Measurements from ENCODE around the gene MEF2B.

Gene MEF2B

DNA sequence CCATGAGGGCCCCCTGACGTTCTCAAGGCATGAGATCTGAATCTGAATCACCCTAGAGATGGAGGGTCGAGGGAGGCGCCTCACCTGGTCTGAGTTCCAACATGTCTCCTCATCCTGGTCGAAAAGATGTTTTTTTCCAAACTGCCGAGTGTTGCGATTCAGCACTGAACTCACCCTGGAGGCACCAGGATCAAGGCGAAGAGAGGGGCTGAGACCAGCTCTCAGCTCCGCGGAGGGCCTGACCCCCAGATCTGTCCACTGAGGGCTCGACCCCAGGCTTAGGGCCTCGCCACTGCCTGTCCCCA is 32.6 kb upstream of the MEF2B start:
- TF ChIP-seq EZH2phosphoT487 (IDR thresholded peaks at IDR 0.05; ENCODE audit: low read length) (no peak), EZH2 (optimal IDR thresholded peaks at IDR 0.05; ENCODE audit: low read depth, low read length) (no peak), CTCF (IDR thresholded peaks at IDR 0.05; ENCODE audit: low read length) (no peak)

GRCh38 chr19:19201697-19202630 is 31.9 kb upstream of the MEF2B start:
- Histone ChIP-seq H3K27me3 (replicated peaks; ENCODE audit: insufficient read depth, low read length) (peaks cover 20% of the 10 kb centered on the region), H3K9me3 (replicated peaks; ENCODE audit: insufficient read depth, low read length) (no peaks in the 10 kb centered on the region), H3K9ac (ENCODE audit: low read length) (peak overlapping the region; percentile 90), H3K36me3 (replicated peaks; ENCODE audit: insufficient read depth, low read length) (no peaks in the 10 kb centered on the region), H3K4me1 (ENCODE audit: low read length) (0 out of 2 replicates have a peak, but pooled peaks cover 4% of the 10 kb centered on the region), H3K27ac (ENCODE audit: low read length) (no peak overlapping the region), H3K9me2 (replicated peaks; ENCODE audit: insufficient read depth, low read length) (no peaks in the 10 kb centered on the region), H3K4me2 (ENCODE audit: low read depth, low read length) (peak overlapping the region; percentile 91), H2AFZ (ENCODE audit: low read length) (peak overlapping the region; percentile 64; the same call in 1 of the 2 replicates), H3F3A (ENCODE audit: insufficient read depth, low read length) (no peaks in the 10 kb centered on the region), H4K20me1 (ENCODE audit: insufficient read depth, low read length) (no peaks in the 10 kb centered on the region), H3K79me2 (ENCODE audit: low read length) (peaks cover 20% of the 10 kb centered on the region), H3K4me3 (ENCODE audit: low read length) (peak overlapping the region; percentile 85)
- DNase-seq, result no peak
- TF ChIP-seq EZH2 (optimal IDR thresholded peaks at IDR 0.05; ENCODE audit: low read depth, low read length) (no peak), EZH2phosphoT487 (IDR thresholded peaks at IDR 0.05; ENCODE audit: low read length) (no peak), CTCF (IDR thresholded peaks at IDR 0.05; ENCODE audit: low read length) (no peak)

More for the DNA sequence above, 32.6 kb upstream of the MEF2B start:
- peaks cover 21% of the 10 kb centered on the region for H3K27me3 ChIP-seq (replicated peaks; ENCODE audit: insufficient read depth, low read length)
- peak overlapping the region; percentile 90 for H3K9ac ChIP-seq (ENCODE audit: low read length)
- H3K4me2 ChIP-seq (ENCODE audit: low read depth, low read length), result peak overlapping the region; percentile 91
- H3K27ac ChIP-seq (ENCODE audit: low read length), result peak overlapping the region; percentile 50; the same call in 1 of the 2 replicates
- DNase-seq, result no peak
- no peaks in the 10 kb centered on the region for H3K9me2 ChIP-seq (replicated peaks; ENCODE audit: insufficient read depth, low read length)
- H3K36me3 ChIP-seq (replicated peaks; ENCODE audit: insufficient read depth, low read length), result no peaks in the 10 kb centered on the region
- no peaks in the 10 kb centered on the region for H3F3A ChIP-seq (ENCODE audit: insufficient read depth, low read length)
- peak overlapping the region; percentile 85 for H3K4me3 ChIP-seq (ENCODE audit: low read length)
- no peaks in the 10 kb centered on the region for H4K20me1 ChIP-seq (ENCODE audit: insufficient read depth, low read length)
- H3K4me1 ChIP-seq (ENCODE audit: low read length), result 0 out of 2 replicates have a peak, but pooled peaks cover 4% of the 10 kb centered on the region
- no peaks in the 10 kb centered on the region for H3K9me3 ChIP-seq (replicated peaks; ENCODE audit: insufficient read depth, low read length)
- H3K79me2 ChIP-seq (ENCODE audit: low read length), result peaks cover 20% of the 10 kb centered on the region
- peak overlapping the region; percentile 64 for H2AFZ ChIP-seq (ENCODE audit: low read length)

DNA sequence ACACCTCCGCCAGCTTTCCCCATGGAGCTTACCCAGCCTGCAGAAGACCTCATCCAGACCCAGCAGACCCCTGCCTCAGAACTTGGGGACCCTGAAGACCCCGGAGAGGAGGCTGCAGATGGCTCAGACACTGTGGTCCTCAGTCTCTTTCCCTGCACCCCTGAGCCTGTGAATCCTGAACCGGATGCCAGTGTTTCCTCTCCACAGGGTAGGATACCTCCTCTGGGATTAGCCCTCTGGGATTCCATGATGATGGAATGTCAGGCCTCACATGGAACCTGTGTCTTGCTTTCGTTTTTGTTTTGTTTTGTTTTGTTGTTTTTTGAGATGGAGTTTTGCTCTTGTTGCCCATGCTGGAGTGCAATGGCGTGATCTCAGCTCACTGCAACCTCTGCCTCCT is 23.9 kb upstream of the MEF2B start:
- Histone ChIP-seq H2AFZ (ENCODE audit: low read length) (no peak overlapping the region), H3F3A (ENCODE audit: insufficient read depth, low read length) (0 out of 2 replicates have a peak, but pooled peaks cover 8% of the 10 kb centered on the region), H3K9ac (ENCODE audit: low read length) (no peak overlapping the region), H3K36me3 (replicated peaks; ENCODE audit: insufficient read depth, low read length) (no peaks in the 10 kb centered on the region), H3K27ac (ENCODE audit: low read length) (peak overlapping the region; percentile 31; the same call in 1 of the 2 replicates), H3K4me1 (ENCODE audit: low read length) (peaks cover 15% of the 10 kb centered on the region; the same call in 1 of the 2 replicates), H3K9me3 (replicated peaks; ENCODE audit: insufficient read depth, low read length) (no peaks in the 10 kb centered on the region), H3K9me2 (replicated peaks; ENCODE audit: insufficient read depth, low read length) (no peaks in the 10 kb centered on the region), H4K20me1 (ENCODE audit: insufficient read depth, low read length) (no peaks in the 10 kb centered on the region; the same call in 1 of the 2 replicates), H3K4me2 (ENCODE audit: low read depth, low read length) (peak overlapping the region; percentile 61; the same call in 1 of the 2 replicates), H3K79me2 (ENCODE audit: low read length) (peaks cover 38% of the 10 kb centered on the region), H3K27me3 (replicated peaks; ENCODE audit: insufficient read depth, low read length) (no peaks in the 10 kb centered on the region), H3K4me3 (ENCODE audit: low read length) (peak overlapping the region; percentile 15; the same call in 1 of the 2 replicates)
- TF ChIP-seq EZH2phosphoT487 (IDR thresholded peaks at IDR 0.05; ENCODE audit: low read length) (no peak), CTCF (IDR thresholded peaks at IDR 0.05; ENCODE audit: low read length) (no peak), EZH2 (optimal IDR thresholded peaks at IDR 0.05; ENCODE audit: low read depth, low read length) (no peak)
- DNase-seq, result no peak

Data from MM.1S (cell line).